Stimulated activated CD4-positive, alpha-beta T cell treated with anti-CD3 and anti-CD28 coated beads, Interleukin-15, amount 100 ng/mL, for 48 hours (primary cell): ENCODE results near the gene HSPB6.
"Not testable (repeated sequence)": the region's sequence is repeated elsewhere in the genome, so short reads cannot be mapped to it uniquely, and the experiment has no call there.

Experiments used
- DNase-seq, 2 donors: peaks; one replicate each; pipeline ENCODE4 v3.0.0-alpha.2; 2020; ENCODE audit warnings: low read depth in 2 of 2

The HSPB6 gene

DNA sequence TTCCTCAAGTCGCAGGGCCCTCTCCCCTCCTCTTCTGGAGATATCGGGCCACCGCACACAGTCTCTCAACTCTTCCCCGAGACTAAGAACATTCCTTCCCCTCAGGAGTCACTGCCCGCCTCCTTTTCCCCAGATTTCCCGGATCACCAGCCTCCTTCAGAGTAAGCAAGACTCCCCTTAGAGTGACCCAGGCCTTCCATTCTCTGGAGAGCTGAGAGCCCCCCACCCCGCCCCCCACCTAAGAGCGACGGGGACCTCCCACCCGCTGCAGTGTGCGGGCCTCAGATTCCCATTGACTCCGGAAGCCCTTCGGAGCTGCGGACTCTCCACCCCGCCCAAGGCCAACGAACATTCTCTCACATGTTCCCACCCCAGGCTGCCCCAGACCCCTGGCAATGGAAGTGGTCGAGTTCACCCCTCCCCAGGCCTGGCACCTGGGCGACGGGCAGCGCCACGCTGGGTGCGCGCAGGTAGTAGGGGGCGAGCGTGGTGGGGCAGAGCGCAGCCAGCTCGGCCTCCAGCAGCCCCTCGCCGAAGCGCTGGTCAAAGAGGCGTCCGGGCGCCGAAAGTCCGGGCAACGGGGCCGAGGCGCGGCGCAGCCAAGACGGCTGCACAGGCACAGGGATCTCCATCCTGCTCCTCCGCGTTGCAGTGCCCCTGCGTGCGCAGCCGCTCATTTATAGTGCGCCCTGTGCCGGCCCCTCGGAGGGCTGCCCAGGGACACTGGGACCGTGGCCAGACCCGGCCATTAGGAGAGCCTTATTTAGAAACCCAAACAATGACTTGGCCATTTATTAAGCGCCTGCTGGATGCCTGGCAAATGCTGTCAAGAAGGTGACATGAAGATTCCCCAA lies at the start of gene HSPB6:
Gene HSPB6 (minus strand): TSS at position 653 of the 854 bp plus-strand sequence. CDS start 21 bp downstream, at position 632.
- DNase-seq, result no peak

DNA sequence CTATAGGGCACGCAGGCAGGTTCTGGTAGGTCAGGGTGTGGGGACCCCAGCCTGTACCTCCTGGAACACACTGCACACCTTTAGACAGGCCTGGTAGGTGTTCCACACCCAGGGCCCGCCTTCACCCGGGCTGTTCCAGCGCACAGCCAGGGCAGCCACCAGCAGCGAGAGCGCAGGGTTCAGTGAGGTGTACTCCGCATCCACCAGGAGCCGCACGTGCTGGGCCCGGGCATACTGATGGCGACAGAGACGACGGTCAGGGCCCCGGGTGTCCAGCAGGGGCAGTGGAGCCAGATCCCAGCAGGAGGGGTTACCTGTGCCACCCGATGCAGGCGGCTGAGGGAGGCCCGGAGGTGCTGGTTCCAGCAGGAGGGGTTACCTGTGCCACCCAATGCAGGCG lies 49.8 kb upstream of the HSPB6 start:
- no peak for DNase-seq

DNA sequence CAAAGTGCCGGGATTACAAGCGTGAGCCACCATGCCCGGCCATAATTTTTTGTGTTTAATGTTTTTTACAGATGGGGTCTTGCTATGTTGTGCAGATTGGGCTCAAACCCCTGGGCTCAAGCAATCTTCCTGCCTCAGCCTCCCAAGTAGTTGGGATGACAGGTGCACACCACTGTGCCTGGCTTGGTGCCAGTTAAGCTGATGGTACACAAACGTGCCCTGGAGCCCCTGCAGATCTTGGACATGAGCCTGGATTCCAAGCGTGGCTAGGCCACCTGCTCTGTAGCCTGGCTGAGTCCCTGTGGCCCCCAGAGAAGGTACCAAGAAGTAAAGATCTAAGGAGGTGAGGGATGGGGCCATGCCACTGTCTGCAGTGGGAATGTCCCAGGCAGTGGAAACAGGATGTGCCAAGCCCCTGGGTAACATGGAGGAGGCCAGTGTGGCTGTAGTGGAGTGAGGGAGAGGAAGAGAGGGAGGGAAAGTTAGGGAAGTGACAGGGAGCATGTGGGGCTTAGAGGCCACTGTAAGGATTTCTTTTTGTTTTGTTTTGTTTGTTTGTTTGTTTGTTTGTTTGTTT lies 48.8 kb upstream of the HSPB6 start:
- no peak for DNase-seq

- no peak for DNase-seq
These were observed 45.0 kb upstream of the HSPB6 start for GRCh38 chr19:35801828-35802227.

- no peak for DNase-seq
These were observed 40.8 kb upstream of the HSPB6 start for GRCh38 chr19:35797663-35798062.

DNA sequence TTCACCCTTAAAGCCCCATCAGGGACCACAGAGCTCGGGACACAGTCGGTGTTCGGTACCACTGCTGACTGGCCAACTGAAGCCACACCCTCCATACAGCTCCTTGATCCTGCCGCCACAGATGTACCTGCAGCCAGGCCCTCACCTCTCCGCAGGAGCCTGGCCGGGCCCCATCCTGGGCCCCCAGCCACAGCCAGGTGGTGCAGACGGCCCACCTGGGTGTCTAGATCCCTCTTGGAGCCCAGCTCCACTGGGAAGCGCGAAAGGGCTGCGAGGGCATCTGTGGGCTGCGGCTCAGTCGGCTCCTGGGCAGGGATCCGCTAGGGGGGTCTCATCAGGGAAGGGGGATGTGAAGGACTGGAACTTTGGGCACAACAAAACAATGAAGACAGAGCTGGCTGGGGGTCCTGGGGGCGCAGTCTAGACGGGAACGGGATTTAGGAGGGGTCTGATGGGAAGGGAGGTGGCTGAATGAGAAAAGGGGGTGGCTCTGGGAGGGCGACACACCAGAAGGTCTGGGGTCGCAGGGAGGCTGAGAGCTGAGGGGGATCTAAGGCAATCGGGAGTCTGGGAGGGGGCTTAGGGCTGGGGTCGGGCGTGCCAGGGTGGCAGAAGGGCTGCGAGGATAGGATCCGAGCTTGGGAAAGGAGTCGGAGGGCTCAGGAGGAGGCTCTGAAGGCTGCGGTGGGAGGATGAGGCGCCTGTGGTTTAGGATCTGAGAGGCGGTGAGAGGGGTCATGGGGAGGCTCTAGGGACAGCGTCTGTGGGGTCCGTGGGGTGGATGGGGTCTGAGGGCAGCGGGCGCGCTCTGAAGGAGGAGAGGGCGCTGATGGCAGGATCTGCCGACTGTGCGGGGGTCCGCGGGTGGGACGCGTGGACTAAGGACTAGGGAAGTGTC lies 40.1 kb upstream of the HSPB6 start:
- DNase-seq, result no peak

DNA sequence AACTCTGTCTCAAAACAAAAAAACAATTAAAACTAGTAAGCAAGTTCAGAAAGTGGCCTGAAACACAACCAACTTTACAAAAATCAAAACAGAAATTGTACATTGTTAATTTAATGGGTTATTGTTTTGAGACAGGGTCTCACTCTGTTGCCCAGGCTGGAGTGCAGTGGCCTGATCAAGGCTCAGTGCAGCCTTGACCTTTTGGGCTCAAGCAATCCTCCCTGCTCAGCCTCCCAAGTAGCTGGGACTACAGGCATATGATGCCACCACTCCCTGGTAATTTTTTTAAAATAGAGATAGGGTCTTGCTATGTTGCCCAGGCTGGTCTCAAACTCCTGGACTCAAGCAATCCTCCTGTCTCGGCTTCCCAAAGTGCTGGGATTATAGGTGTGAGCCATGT lies 38.7 kb upstream of the HSPB6 start:
- DNase-seq, result not testable (repeated sequence)

GRCh38 chr19:35793381-35794165 lies 36.7 kb upstream of the HSPB6 start:
- DNase-seq, result no peak

DNA sequence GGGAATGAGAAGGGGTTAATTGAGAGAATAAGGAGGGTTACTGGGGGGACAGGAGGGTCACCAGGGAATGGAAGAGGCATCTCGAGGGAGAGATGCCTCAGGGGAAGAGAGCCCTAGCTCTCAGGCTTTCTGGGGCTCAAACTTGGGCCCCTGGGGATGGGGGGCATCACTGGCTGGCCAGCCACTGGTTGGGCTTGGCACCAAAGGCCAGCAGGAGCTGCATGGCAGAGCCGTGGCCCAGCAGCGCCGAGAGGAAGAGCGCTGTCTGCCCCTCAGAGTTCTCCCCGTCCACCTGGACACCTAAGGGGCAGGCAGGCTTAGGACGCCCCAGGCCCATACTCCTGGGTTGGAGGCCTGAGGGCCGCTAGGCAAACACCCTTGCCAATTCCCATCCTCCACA lies 36.1 kb upstream of the HSPB6 start:
- DNase-seq, result no peak

DNA sequence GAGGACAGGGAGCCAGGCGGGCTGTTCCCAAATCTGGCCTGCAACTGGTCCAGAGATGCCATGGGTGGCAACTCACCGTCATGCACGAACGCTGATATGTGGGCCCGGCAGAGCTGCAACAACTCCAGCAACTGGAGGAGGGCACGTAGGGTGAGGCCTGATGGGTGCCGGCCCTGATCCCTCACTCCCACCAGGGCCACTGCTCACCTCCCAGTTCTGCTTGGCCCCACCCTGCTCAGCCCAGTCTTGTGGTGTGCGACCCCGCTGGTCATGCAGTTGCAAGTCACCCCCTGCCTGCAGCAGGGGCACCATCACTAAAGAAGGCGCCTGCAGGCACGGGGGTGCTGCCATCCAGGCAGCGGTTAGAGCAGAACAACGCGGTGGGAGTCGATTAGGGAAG lies 35.5 kb upstream of the HSPB6 start:
- DNase-seq, result no peak

GRCh38 chr19:35791814-35792279 lies 35.0 kb upstream of the HSPB6 start:
- DNase-seq, result no peak

DNA sequence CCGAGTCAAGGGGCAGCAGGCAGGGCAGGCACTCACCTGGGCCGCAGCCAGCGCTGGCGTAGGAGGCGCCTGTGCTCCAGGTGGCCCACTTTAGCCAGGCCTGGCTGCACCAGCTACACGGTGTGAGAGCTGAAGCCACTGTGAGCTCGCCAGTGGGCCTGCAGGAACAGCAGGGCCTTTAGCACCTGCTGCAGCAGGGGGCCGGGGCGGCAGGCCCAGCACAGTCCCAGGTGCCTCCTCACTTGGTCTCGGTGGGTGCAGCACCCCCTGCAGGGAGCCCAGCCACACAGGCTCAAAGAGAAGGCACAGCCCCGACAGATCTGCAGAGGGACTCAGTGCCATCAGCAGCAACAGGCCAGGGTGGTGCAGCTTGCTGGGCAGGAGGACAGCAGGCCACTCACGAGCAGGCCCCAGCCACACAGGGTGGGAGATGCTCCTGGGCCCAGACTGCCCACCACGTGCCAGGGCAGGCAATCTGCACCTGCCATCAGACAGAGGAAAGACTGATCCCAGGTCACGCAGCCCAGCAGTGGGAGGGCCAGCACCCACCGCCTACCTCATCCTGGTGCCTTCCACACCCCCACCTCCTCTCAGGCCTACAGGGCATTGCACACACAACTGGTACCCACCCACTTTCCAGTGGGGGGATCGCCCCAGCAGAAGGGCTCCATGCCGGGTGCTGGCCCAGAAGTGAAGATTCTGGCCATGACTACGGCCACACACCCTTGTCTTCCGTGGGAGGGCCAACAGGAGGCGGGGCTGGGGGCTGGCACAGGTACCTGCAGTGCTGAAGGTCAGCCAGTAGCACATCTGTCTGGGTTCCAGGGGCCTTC lies 34.4 kb upstream of the HSPB6 start:
- no peak for DNase-seq

DNA sequence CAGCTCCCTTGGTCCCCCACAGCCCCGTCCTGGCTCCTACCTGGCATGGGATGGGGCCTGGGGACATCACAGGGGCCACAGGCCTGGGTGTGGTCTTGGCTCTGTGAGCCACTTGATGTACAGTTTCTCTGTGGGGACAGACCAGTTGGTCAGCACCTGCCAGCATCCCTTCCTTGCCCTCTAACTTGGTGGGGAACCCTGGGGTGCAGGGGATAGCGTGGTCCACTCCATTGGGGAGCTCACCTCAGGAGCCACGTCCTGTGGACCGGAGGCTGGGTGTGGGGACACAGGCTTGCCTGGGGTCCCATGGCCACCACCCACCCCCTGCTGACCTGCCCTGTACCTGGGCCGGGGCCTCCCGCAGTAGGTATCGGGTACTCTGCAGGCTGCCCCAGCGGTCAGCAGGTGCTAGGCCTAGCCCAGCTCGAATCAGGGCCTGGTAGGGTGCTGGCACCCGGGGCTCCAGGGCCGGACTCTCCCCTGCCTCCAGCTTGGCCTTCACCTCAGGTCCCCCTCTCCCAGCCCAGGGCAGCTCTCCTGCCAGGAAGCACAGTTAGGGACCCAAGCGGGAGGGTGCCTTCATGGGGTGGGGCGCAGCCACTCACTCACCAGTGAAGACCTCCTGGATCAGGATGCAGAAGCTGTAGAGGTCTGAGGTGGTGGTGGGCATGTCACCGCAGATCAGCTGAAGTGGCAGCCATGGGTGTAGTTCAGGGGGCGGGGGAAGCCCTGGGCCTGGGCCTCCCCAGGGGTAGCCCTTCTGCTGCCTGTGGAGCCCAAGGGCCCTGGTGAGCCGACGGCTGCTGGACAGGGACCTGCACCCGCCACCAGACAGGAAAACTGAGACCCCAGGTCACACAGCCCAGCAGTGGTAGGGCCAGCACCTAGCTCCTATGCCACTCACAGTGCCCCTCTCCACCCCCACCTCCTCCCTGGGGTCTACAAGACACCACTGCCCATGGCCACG lies 33.4 kb upstream of the HSPB6 start:
- no peak for DNase-seq

DNA sequence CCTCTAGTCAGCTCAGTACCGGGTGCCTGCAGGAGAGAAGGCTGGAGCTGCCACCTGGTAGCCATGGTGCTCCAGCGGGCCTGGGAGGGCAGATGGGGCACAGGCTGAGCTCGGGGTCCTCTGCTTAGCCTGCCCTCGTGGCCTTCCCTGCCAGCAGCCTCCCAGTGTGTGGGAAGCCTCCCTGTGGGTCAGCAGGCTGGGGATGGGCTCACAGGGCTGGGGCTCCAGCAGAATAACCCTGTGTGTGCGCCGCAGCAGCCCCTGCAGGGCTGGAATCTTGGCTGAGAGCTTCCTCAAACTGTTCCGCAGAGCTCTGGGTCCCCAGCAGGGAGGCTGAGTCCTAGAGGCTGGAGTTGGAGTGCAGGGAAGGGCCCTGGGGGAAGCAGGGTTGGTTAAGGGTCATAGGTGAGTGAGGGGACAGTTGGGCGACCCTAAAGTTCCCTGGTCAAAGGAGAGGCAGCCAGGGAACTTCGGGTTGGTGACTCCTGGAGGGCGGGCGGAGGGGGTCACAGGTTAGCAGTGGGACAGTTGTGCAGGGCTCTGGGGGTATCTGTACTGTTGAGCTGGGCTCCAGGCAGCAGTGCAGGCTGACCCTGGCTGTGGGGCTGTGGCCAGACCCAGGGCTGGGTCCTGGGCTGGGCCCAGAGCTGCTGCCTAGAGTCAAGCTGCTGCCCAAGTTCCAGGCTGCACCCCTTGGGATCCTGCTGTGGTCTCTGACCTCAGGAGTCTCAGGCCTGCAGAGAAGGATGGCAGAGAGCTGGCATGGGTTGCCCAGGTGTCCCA lies 32.6 kb upstream of the HSPB6 start:
- DNase-seq, result no peak

GRCh38 chr19:35788205-35788960 lies 31.6 kb upstream of the HSPB6 start:
- DNase-seq, result no peak

DNA sequence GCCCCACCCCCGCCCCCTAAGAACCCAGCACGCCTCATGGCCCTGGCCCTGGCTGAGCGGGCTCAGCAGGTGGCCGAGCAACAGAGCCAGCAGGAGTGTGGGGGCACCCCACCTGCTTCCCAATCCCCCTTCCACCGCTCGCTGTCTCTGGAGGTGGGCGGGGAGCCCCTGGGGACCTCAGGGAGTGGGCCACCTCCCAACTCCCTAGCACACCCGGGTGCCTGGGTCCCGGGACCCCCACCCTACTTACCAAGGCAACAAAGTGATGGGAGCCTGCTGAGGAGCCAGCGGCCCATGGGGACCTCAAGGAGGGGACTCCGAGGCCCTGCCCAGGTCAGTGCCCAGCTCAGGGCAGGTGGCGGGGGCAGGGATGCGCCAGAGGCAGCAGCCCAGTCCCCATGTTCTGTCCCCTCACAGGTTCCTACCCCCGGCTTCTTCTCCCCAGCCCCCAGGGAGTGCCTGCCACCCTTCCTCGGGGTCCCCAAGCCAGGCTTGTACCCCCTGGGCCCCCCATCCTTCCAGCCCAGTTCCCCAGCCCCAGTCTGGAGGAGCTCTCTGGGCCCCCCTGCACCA lies 30.5 kb upstream of the HSPB6 start:
- no peak for DNase-seq
